H1 (cell line): Measurements from ENCODE around the gene LSM3. TPM values are rescaled to one million over a fixed set of nuclear protein-coding genes. Genes with fewer than 3 reads are reported as not detected.

ENCODE experiments used
- CTCF ChIA-PET: fragments of 300-600 bp; sonication (Branson Sonifier 250); formaldehyde crosslinking; loops from one replicate; lab custom pipeline; 2021; ENCODE audit not compliant: partially characterized antibody; lab: Charles Lee
- POLR2A ChIA-PET: fragments of 300-600 bp; sonication (Branson Sonifier 250); formaldehyde crosslinking; loops from one replicate; lab custom pipeline; 2021; ENCODE audit warnings: inconsistent platforms; ENCODE audit not compliant: partially characterized antibody; lab: Charles Lee
- DNase-seq, 2 experiments: peaks; one replicate each; pipeline versions ENCODE4 v3.0.0 to v3.0.0-alpha.2; 2010 to 2022; ENCODE audit warnings: low spot score in 2 of 2, low read depth in 1 of 2, mixed read lengths in 1 of 2
- FAIRE-seq: peaks from 2 replicates; lab custom pipeline; 2011; peaks lifted over from hg19 to GRCh38; lab: Jason Lieb, UNC
- H2AFZ ChIP-seq: 2 replicates; pipeline ENCODE4 v1.8.1; 2012; ENCODE audit warnings: low read length, inconsistent platforms
- H2AK5ac ChIP-seq: 2 replicates; pipeline ENCODE4 v1.6.1; 2013; ENCODE audit warnings: low read depth, low read length
- H2BK120ac ChIP-seq: replicated peaks from 2 replicates; pipeline ENCODE3; 2013; ENCODE audit warnings: low read depth, low read length, inconsistent platforms
- H2BK12ac ChIP-seq: 2 replicates; pipeline ENCODE4 v1.6.1; 2013; ENCODE audit warnings: low read depth, low read length
- H2BK15ac ChIP-seq: 2 replicates; pipeline ENCODE4 v1.6.1; 2013; ENCODE audit warnings: low read length
- H2BK20ac ChIP-seq: 2 replicates; pipeline ENCODE4 v1.6.1; 2013; ENCODE audit warnings: low read length
- H2BK5ac ChIP-seq: 2 replicates; pipeline ENCODE4 v1.6.1; 2013; ENCODE audit warnings: low read depth, low read length
- H3K14ac ChIP-seq: 2 replicates; pipeline ENCODE4 v1.6.1; 2013; ENCODE audit warnings: inconsistent platforms; ENCODE audit not compliant: insufficient read length
- H3K18ac ChIP-seq: 2 replicates; pipeline ENCODE4 v1.6.1; 2013; ENCODE audit warnings: low read length; ENCODE audit errors: extremely low read depth
- H3K23ac ChIP-seq: 2 replicates; pipeline ENCODE4 v1.6.1; 2013; ENCODE audit warnings: inconsistent platforms; ENCODE audit not compliant: insufficient read length
- H3K23me2 ChIP-seq: 2 replicates; pipeline ENCODE4 v1.6.1; 2013; ENCODE audit warnings: low read depth, low read length
- H3K27ac ChIP-seq: 2 replicates; pipeline ENCODE4 v1.6.1; 2011; ENCODE audit warnings: low read depth, low read length, inconsistent platforms
- H3K27me3 ChIP-seq, 4 experiments: replicated peaks in 1 of 4; 1 replicate in 1 of 4; 2 replicates in 3 of 4; pipeline versions ENCODE4 v1.6.1 to v1.8.1; 2011 to 2013; ENCODE audit warnings: low read length in 3 of 4, mild to moderate bottlenecking in 3 of 4, inconsistent platforms in 2 of 4, mixed read lengths in 2 of 4, moderate library complexity in 1 of 4; ENCODE audit not compliant: control insufficient read depth in 3 of 4, insufficient read depth in 3 of 4; ENCODE audit errors: extremely low read depth in 1 of 4
- H3K36me3 ChIP-seq, 4 experiments: 2 replicates each; pipeline versions ENCODE4 v1.6.1 to v1.8.1; 2011 to 2013; ENCODE audit warnings: mild to moderate bottlenecking in 4 of 4, low read length in 3 of 4, moderate library complexity in 2 of 4, control low read depth in 1 of 4, inconsistent platforms in 1 of 4; ENCODE audit not compliant: insufficient read depth in 4 of 4, control insufficient read depth in 2 of 4
- H3K4ac ChIP-seq: replicated peaks from 2 replicates; pipeline ENCODE3; 2013; ENCODE audit warnings: low read length, low read depth, mixed read lengths, inconsistent platforms; ENCODE audit not compliant: insufficient read length
- H3K4me1 ChIP-seq, 4 experiments: replicated peaks in 1 of 4; 1 replicate in 1 of 4; 2 replicates in 3 of 4; pipeline versions ENCODE4 v1.6.1 to v1.8.1; 2011 to 2013; ENCODE audit warnings: low read length in 3 of 4, inconsistent platforms in 2 of 4, mixed read lengths in 1 of 4; ENCODE audit not compliant: insufficient read depth in 4 of 4, control insufficient read depth in 3 of 4
- H3K4me2 ChIP-seq, 2 experiments: 2 replicates each; pipeline versions ENCODE4 v1.6.1 to v1.8.1; 2011 to 2013; ENCODE audit warnings: low read depth in 2 of 2, low read length in 2 of 2, control low read depth in 1 of 2, inconsistent platforms in 1 of 2, mild to moderate bottlenecking in 1 of 2; ENCODE audit not compliant: insufficient read depth in 1 of 2
- H3K4me3 ChIP-seq, 4 experiments: fragments of 200-600, 300-600 bp in 1 of 4; sonication (generic), shearing (Covaris generic), sonication (Bioruptor Twin) in 1 of 4; 2 replicates each; pipeline versions ENCODE4 v1.5.1 to v1.8.1; 2011 to 2016; ENCODE audit warnings: low read length in 4 of 4, low read depth in 3 of 4, control low read depth in 2 of 4, inconsistent platforms in 2 of 4, mild to moderate bottlenecking in 2 of 4, mixed read lengths in 1 of 4, moderate library complexity in 1 of 4; ENCODE audit not compliant: insufficient read depth in 2 of 4; ENCODE audit errors: extremely low read depth in 1 of 4
- H3K56ac ChIP-seq: replicated peaks from 2 replicates; pipeline ENCODE3; 2013; ENCODE audit warnings: low read depth, mild to moderate bottlenecking, mixed read lengths, low read length, inconsistent platforms; ENCODE audit not compliant: insufficient read length
- H3K79me1 ChIP-seq: 2 replicates; pipeline ENCODE4 v1.6.1; 2013; ENCODE audit warnings: low read depth, low read length, control low read depth
- H3K79me2 ChIP-seq, 2 experiments: 2 replicates each; pipeline versions ENCODE4 v1.6.1 to v1.8.1; 2012 to 2013; ENCODE audit warnings: low read length in 2 of 2, mild to moderate bottlenecking in 2 of 2, inconsistent platforms in 1 of 2; ENCODE audit not compliant: insufficient read depth in 2 of 2, control insufficient read depth in 1 of 2
- H3K9ac ChIP-seq, 4 experiments: replicated peaks in 1 of 4; 1 replicate in 1 of 4; 2 replicates in 3 of 4; pipeline versions ENCODE4 v1.6.1 to v1.8.1; 2011 to 2013; ENCODE audit warnings: low read depth in 3 of 4, low read length in 3 of 4, control low read depth in 2 of 4, mild to moderate bottlenecking in 2 of 4, moderate library complexity in 2 of 4, inconsistent platforms in 1 of 4; ENCODE audit errors: extremely low read depth in 1 of 4
- H3K9me3 ChIP-seq, 2 experiments: 2 replicates each; pipeline versions ENCODE4 v1.6.1 to v1.8.1; 2012 to 2013; ENCODE audit warnings: mild to moderate bottlenecking in 2 of 2, moderate library complexity in 2 of 2, control low read depth in 1 of 2, inconsistent platforms in 1 of 2, low read depth in 1 of 2, low read length in 1 of 2, mixed read lengths in 1 of 2; ENCODE audit not compliant: insufficient read depth in 2 of 2
- H4K20me1 ChIP-seq, 2 experiments: replicated peaks in 1 of 2; 2 replicates each; pipeline versions ENCODE3 to v1.8.1; 2011 to 2013; ENCODE audit warnings: inconsistent platforms in 2 of 2, low read length in 2 of 2, mild to moderate bottlenecking in 1 of 2; ENCODE audit not compliant: insufficient read depth in 2 of 2, control insufficient read depth in 1 of 2
- H4K5ac ChIP-seq: 2 replicates; pipeline ENCODE4 v1.6.1; 2013; ENCODE audit warnings: low read length, low read depth, mixed read lengths, inconsistent platforms; ENCODE audit not compliant: insufficient read length
- H4K8ac ChIP-seq: 2 replicates; pipeline ENCODE4 v1.8.0; 2013; ENCODE audit warnings: mild to moderate bottlenecking, moderate library complexity, low read length, inconsistent platforms; ENCODE audit not compliant: insufficient read depth; ENCODE audit errors: extremely low read depth
- H4K91ac ChIP-seq: replicated peaks from 2 replicates; pipeline ENCODE3; 2013; ENCODE audit warnings: low read length, mixed read lengths, inconsistent platforms; ENCODE audit not compliant: insufficient read length
- JUN ChIP-seq: IDR thresholded peaks from 2 replicates; pipeline ENCODE4 v1.6.1; 2011; ENCODE audit warnings: low read depth, mild to moderate bottlenecking, improper control_type of control experiment, low read length
- KDM1A ChIP-seq: fragments of 200-600, 300-600 bp; sonication (generic); IDR thresholded peaks from 2 replicates; pipeline ENCODE4 v1.7.1; 2016; ENCODE audit warnings: mild to moderate bottlenecking, low read length, borderline replicate concordance
- KDM4A ChIP-seq: IDR thresholded peaks from one replicate; pipeline ENCODE4 v1.7.1; 2012; ENCODE audit warnings: low read depth, mild to moderate bottlenecking, moderate library complexity, low read length, inconsistent platforms; ENCODE audit not compliant: severe bottlenecking
- WGBS, 2 experiments: shearing (Covaris generic) in 1 of 2; methylation state at CpG; one replicate each; pipeline versions ENCODE4 v1.1.6 to v1.1.7; 2013 to 2015; ENCODE audit warnings: low lambda C conversion rate in 2 of 2, mixed read lengths in 2 of 2, inconsistent platforms in 1 of 2, low coverage in 1 of 2, missing lambda C conversion rate in 1 of 2; ENCODE audit not compliant: insufficient replicate concordance in 2 of 2, insufficient coverage in 1 of 2, insufficient read length in 1 of 2; ENCODE audit errors: extremely low coverage in 1 of 2, missing lambda C conversion rate in 1 of 2; 5-methylcytosine and 5-hydroxymethylcytosine counted together
- polyA plus RNA-seq, 7 experiments: library from polyadenylated mRNA; depleted of rRNA in 3 of 7; stranded (reverse) in 5 of 7; unstranded in 2 of 7; fragments of >200 nt in 5 of 7; fragments of 200-250 nt in 2 of 7; gene quantifications; 1 replicate in 5 of 7; 2 replicates in 1 of 7; 4 replicates in 1 of 7; pipeline versions ENCODE4 v1.2.1 to v1.2.3, GENCODE V29; 2011 to 2013; ENCODE audit warnings: missing spikeins in 2 of 7, mixed read lengths in 2 of 7
- total RNA-seq: library from RNA; stranded (reverse); fragmentation: NEBNext Ultra II Directional; extraction: Animal tissue kit (Norgen Biotek cat#: 25700); gene quantifications from 2 replicates; pipeline ENCODE4 v1.2.1, GENCODE V29; 2021
- TF ChIP-seq, protein P1 (sequence below): IDR thresholded peaks from 2 replicates; pipeline ENCODE4 v1.6.1; 2012; ENCODE audit warnings: inconsistent platforms

The LSM3 gene
- total and polyA plus RNA-seq, 2 of the 8 experiments (the other 6 are each of a cell fraction or from before 2014, with no cell fraction given) = 7.1 to 25.4 TPM

DNA sequence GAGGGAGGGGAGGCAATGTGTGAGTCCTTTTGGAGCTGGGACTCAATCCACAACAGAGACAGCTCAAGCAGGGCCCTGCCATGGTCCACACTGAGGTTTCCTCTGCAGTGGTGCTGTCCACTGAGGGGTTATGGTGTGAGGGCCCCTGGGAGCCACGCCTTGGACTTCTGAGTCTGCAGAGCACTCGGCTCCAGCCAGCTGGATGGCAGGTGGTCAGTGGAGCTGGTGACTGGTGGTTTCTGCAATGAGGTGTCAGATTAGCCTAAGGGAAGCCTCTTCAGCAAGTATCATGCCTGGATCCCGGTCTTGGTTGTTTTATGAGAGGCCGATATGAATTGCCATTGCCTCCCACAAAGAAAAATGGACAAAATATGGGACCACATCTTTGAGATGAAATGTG is 21.7 kb downstream of the LSM3 start:
- Histone ChIP-seq H3K18ac (no peak overlapping the region), H3K4me3 (no peak overlapping the region), H3K79me1 (no peaks in the 10 kb centered on the region; the same call in none of the 2 replicates), H2BK15ac (no peak overlapping the region), H3K27ac (no peak overlapping the region), H3K4me1 (no peaks in the 10 kb centered on the region; a peak in 2 of 7 replicates), H3K9me3 (no peaks in the 10 kb centered on the region), H4K91ac (no peak overlapping the region), H4K5ac (no peak overlapping the region), H3K4ac (no peak overlapping the region), H2BK20ac (no peak overlapping the region), H3K23ac (no peak overlapping the region), H3K4me2 (no peak overlapping the region), H3K14ac (no peak overlapping the region), H3K79me2 (peaks cover 0 to 7% of the 10 kb centered on the region in 2 experiments; a peak in 2 of 4 replicates), H2AFZ (no peak overlapping the region), H3K36me3 (peaks cover 4 to 15% (median 6%) of the 10 kb centered on the region in 4 experiments; a peak in 6 of 8 replicates), H4K20me1 (peaks cover 2 to 4% of the 10 kb centered on the region in 2 experiments), H3K56ac (no peak overlapping the region), H3K27me3 (no peaks in the 10 kb centered on the region), H3K23me2 (no peaks in the 10 kb centered on the region), H2BK120ac (no peak overlapping the region), H2AK5ac (no peak overlapping the region), H4K8ac (no peak overlapping the region), H2BK12ac (no peak overlapping the region), H2BK5ac (no peak overlapping the region), H3K9ac (no peak overlapping the region)
- TF ChIP-seq KDM1A = no peak
- no peak for TF ChIP-seq JUN
- TF ChIP-seq, protein P1, sequence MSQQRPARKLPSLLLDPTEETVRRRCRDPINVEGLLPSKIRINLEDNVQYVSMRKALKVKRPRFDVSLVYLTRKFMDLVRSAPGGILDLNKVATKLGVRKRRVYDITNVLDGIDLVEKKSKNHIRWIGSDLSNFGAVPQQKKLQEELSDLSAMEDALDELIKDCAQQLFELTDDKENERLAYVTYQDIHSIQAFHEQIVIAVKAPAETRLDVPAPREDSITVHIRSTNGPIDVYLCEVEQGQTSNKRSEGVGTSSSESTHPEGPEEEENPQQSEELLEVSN = no peak
- TF ChIP-seq KDM4A = no peak
- WGBS, 2 experiments = 84% methylated on average over 4 of the region's 4 CpGs; no CpG with 5 or more reads in 1 of the 2 experiments
- FAIRE-seq (no peak), DNase-seq (peak in 1 of 2 experiments; percentile 33)
- ChIA-PET POLR2A (interaction anchor here (1.1 to 2.6 kb wide), 2 partner anchors 22 to 75 kb away, joined by 3 to 12 read pairs; partner anchors contain the start of genes CHCHD4, LSM3, TMEM43 and XPC), CTCF (interaction anchor here (0.6 to 7.6 kb wide), 9 partner anchors 15 to 304 kb away, joined by 3 to 157 read pairs (median 4); no protein-coding TSS in a partner anchor)
